Ishikawa (cell line): ENCODE results near the gene JMJD8.

Experiments used
- CREB1 ChIP-seq: IDR thresholded peaks from 2 replicates; pipeline ENCODE4 v1.6.1; 2012; ENCODE audit warnings: low read depth
- EGR1 ChIP-seq: IDR thresholded peaks from 2 replicates; pipeline ENCODE4 v1.6.1; 2012
- EP300 ChIP-seq: IDR thresholded peaks from 2 replicates; pipeline ENCODE4 v1.6.1; 2012; ENCODE audit warnings: borderline replicate concordance
- NFIC ChIP-seq: IDR thresholded peaks from 2 replicates; pipeline ENCODE4 v1.6.1; 2012
- TAF1 ChIP-seq: IDR thresholded peaks from 2 replicates; pipeline ENCODE4 v1.6.1; 2012; ENCODE audit warnings: low read depth, mild to moderate bottlenecking
- TEAD4 ChIP-seq: IDR thresholded peaks from 2 replicates; pipeline ENCODE4 v1.6.1; 2012
- ZBTB7A ChIP-seq: IDR thresholded peaks from 2 replicates; pipeline ENCODE4 v1.6.1; 2012; ENCODE audit warnings: low read depth
- TF ChIP-seq, protein P1 (sequence below): IDR thresholded peaks from 2 replicates; pipeline ENCODE4 v1.6.1; 2012

Gene JMJD8

DNA sequence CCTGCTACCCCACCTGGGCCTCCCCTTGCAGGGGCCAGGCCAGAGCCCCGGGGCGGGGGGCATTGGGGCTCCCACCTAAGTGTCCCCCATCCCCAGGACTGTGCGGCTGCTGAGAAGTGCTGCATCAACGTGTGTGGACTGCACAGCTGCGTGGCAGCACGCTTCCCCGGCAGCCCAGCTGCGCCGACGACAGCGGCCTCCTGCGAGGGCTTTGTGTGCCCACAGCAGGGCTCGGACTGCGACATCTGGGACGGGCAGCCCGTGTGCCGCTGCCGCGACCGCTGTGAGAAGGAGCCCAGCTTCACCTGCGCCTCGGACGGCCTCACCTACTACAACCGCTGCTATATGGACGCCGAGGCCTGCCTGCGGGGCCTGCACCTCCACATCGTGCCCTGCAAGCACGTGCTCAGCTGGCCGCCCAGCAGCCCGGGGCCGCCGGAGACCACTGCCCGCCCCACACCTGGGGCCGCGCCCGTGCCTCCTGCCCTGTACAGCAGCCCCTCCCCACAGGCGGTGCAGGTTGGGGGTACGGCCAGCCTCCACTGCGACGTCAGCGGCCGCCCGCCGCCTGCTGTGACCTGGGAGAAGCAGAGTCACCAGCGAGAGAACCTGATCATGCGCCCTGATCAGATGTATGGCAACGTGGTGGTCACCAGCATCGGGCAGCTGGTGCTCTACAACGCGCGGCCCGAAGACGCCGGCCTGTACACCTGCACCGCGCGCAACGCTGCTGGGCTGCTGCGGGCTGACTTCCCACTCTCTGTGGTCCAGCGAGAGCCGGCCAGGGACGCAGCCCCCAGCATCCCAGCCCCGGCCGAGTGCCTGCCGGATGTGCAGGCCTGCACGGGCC is 51.4 kb downstream of the JMJD8 start:
- TF ChIP-seq, protein P1, sequence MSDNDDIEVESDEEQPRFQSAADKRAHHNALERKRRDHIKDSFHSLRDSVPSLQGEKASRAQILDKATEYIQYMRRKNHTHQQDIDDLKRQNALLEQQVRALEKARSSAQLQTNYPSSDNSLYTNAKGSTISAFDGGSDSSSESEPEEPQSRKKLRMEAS = no peak
- TF ChIP-seq TEAD4 = no peak
- no peak for TF ChIP-seq ZBTB7A
- TF ChIP-seq NFIC = no peak
- no peak for TF ChIP-seq EP300
- TF ChIP-seq EGR1 = no peak
- TF ChIP-seq TAF1 = no peak
- TF ChIP-seq CREB1 = no peak

DNA sequence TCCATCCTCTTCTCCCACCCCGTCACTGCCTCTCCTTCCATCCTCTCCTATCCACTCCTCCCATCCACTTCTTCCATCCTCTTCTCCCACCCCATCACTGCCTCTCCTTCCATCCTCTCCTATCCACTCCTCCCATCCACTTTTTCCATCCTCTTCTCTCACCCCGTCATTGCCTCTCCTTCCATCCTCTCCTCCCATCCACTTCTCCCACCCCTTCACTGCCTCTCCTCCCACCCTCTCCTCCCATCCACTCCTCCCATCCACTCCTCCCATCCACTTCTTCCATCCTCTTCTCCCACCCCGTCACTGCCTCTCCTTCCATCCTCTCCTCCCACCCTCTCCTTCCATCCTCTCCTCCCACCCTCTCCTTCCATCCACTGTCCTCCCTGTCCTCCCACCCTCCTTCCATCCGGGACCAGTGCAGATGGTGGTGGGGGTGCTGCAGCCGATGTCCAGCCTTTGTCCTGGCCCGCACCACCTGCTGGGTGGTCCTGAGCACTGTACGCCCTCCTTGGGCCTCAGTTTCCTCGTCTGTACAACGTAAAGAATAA is 52.3 kb downstream of the JMJD8 start:
- TF ChIP-seq EGR1 (no peak), TEAD4 (no peak), TAF1 (no peak), EP300 (no peak)
- TF ChIP-seq, protein P1 = no peak
